Left lung (tissue), 10 donors: ENCODE data around the gene FIP1L1. TPM values are rescaled to one million over a fixed set of nuclear protein-coding genes. Genes with fewer than 3 reads are reported as not detected.
A peak's percentile ranks its signal among the peaks of the same experiment; 100 is the strongest.

Experiments
- ATAC-seq: fragments of 200-7000 bp; cut with Tn5 transposase; one replicate; pipeline ENCODE4 v1.9.1; 2020; ENCODE audit warnings: moderate library complexity
- DNase-seq, 4 donors: peaks; one replicate each; pipeline ENCODE4 v3.0.0-alpha.2; 2013 to 2020
- H3K27ac ChIP-seq, 2 donors: fragments of 200-600 bp; sonication (generic) in 1 of 2; one replicate each; pipeline versions ENCODE4 v1.5.0 to v1.8.0; 2020 to 2021
- H3K27me3 ChIP-seq, 2 donors: fragments of 200-600 bp; sonication (generic) in 1 of 2; one replicate each; pipeline versions ENCODE4 v1.5.0 to v1.8.0; 2020 to 2021
- H3K36me3 ChIP-seq, 2 donors: fragments of 200-600 bp; sonication (generic) in 1 of 2; one replicate each; pipeline versions ENCODE4 v1.5.0 to v1.8.0; 2020 to 2021
- H3K4me1 ChIP-seq, 2 donors: fragments of 200-600 bp; one replicate each; pipeline ENCODE4 v1.8.0; 2021
- H3K4me3 ChIP-seq, 2 donors: fragments of 200-600 bp; sonication (generic) in 1 of 2; one replicate each; pipeline versions ENCODE4 v1.5.0 to v1.8.0; 2020 to 2021; ENCODE audit warnings: mild to moderate bottlenecking in 1 of 2
- H3K9me3 ChIP-seq, 2 donors: fragments of 200-600 bp; sonication (generic) in 1 of 2; one replicate each; pipeline versions ENCODE4 v1.5.0 to v1.8.0; 2020 to 2021
- intact Hi-C, 2 donors: fragments of 100-400 bp; cut with DNase I; formaldehyde crosslinking; loops; one replicate each; pipeline versions ENCODE4 v1.11.2 to v1.14.2; 2022
- polyA plus RNA-seq, 6 donors: library from polyadenylated mRNA; unstranded; fragments of 120-200 nt; gene quantifications; one replicate each; pipeline ENCODE4 v1.2.1, GENCODE V29; 2013; ENCODE audit not compliant: insufficient read length in 6 of 6
- total RNA-seq, 2 donors: library from RNA; stranded (reverse); fragmentation: NEBNext Ultra II Directional; extraction: Animal tissue kit (Norgen Biotek cat#: 25700); gene quantifications; one replicate each; pipeline ENCODE4 v1.2.1, GENCODE V29; 2021
- TF ChIP-seq, protein P1 (sequence below), 2 donors: fragments of 200-600 bp; sonication (generic) in 1 of 2; IDR thresholded peaks; one replicate each; pipeline versions ENCODE4 v1.5.0 to v1.8.0; 2021; ENCODE audit warnings: antibody characterized with exemption in 2 of 2
- donor health status: DM: no; HTN: yes; CAD: no.
- donor health status: DM: no; HTN: no; CAD: no.

Gene FIP1L1
- total and polyA plus RNA-seq, 8 donors = 29.8 to 106 (median 83.8) TPM

DNA sequence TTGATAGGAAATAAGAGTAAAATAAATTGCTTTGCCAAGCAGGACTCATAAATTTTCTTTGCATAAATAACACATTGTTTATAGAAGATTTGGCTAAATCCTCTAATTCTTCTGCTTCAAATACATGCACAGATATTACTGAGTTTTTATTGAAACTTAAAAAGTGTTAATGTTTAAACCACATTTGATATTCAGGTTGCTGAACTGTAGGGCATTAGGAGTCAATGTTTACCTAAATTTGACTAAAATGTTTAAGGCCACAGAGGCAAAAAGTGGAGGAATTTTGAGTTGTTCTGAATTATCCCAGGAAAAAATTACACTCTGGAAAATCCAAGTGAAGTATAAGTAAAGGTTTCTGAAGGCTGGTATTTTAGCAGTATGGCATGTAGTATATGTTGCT is 78.7 kb downstream of the FIP1L1 start:
- no peaks in the 10 kb centered on the region for H3K9me3 ChIP-seq
- H3K27me3 ChIP-seq = no peaks in the 10 kb centered on the region
- DNase-seq = no peak
- H3K4me3 ChIP-seq = no peak overlapping the region
- TF ChIP-seq, protein P1, sequence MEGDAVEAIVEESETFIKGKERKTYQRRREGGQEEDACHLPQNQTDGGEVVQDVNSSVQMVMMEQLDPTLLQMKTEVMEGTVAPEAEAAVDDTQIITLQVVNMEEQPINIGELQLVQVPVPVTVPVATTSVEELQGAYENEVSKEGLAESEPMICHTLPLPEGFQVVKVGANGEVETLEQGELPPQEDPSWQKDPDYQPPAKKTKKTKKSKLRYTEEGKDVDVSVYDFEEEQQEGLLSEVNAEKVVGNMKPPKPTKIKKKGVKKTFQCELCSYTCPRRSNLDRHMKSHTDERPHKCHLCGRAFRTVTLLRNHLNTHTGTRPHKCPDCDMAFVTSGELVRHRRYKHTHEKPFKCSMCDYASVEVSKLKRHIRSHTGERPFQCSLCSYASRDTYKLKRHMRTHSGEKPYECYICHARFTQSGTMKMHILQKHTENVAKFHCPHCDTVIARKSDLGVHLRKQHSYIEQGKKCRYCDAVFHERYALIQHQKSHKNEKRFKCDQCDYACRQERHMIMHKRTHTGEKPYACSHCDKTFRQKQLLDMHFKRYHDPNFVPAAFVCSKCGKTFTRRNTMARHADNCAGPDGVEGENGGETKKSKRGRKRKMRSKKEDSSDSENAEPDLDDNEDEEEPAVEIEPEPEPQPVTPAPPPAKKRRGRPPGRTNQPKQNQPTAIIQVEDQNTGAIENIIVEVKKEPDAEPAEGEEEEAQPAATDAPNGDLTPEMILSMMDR (IDR thresholded peaks at IDR 0.05) = no peak
- H3K27ac ChIP-seq = no peak overlapping the region
- H3K4me1 ChIP-seq = no peaks in the 10 kb centered on the region
- peaks cover 0 to 82% of the 10 kb centered on the region in 2 donors for H3K36me3 ChIP-seq
- intact Hi-C loops = no loop called here
- ATAC-seq = no peak

DNA sequence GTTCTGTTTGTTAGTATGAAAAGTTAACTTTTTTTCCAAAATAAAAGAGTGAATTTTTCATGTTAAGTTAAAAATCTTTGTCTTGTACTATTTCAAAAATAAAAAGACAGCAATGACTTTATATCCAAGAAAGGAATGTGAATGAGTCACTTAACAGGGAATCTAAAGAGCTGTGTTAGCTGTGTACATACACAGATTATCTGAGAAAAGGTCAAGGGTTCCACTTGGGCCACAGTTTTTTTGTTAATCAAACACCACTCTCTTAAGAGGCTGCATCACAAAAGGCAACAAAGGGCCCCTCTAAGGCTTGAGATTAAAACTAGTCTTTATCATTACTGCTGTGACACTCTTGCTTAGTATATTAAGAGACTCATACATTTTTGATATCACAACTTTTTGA is 82.1 kb downstream of the FIP1L1 start:
- Histone ChIP-seq H3K4me1 (no peaks in the 10 kb centered on the region), H3K4me3 (no peak overlapping the region), H3K27me3 (no peaks in the 10 kb centered on the region), H3K27ac (no peak overlapping the region), H3K36me3 (peaks cover 0 to 74% of the 10 kb centered on the region in 2 donors), H3K9me3 (no peaks in the 10 kb centered on the region)
- ATAC-seq = peak; percentile 94
- intact Hi-C loops = no loop called here
- TF ChIP-seq, protein P1 (IDR thresholded peaks at IDR 0.05) = no peak
- no peak for DNase-seq

DNA sequence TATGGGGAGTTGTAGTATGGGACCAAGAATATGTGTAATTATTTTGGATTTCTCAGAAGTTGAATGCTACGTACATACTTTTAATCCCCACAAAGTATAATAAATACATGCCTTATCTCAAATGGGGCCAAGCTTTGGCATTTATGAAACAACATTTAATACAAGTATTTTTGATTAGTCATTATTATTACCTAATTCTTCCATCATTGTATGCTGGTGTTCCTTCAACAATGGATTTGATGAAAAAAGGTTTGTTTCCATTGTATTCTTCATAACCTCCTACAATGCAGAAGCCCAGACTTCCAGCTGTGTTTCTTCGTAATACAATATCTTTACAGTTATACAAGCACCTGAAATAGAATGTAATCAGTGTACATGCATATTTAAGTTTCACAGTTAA is 83.8 kb downstream of the FIP1L1 start:
- TF ChIP-seq, protein P1 (IDR thresholded peaks at IDR 0.05) = no peak
- DNase-seq = no peak
- Histone ChIP-seq H3K27ac (no peak overlapping the region), H3K27me3 (no peaks in the 10 kb centered on the region), H3K4me1 (no peaks in the 10 kb centered on the region), H3K9me3 (peaks cover 0 to under 1% of the 10 kb centered on the region in 2 donors), H3K4me3 (no peak overlapping the region), H3K36me3 (peaks cover 0 to 61% of the 10 kb centered on the region in 2 donors)
- intact Hi-C loops = no loop called here
- ATAC-seq = no peak

DNA sequence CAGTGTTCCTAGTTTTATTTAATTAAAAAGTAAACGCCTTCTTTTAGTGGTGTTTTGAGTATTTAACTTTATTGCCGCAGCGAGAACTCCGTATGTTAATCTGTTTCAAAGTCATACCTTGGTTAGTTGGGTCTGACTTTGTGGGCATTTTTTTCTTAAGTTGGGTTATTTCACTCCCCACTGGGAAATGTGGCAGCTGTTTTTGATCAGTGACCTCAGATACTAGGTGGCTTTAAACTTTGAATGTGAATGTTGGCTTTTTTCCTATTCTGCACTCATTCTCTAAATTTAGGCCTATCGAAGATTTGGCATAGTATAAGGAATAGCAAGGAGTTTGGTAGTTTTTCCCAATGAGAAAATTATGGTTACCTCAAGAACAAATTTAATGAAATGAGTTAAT is 85.9 kb downstream of the FIP1L1 start:
- Histone ChIP-seq H3K4me3 (no peak overlapping the region), H3K9me3 (peaks cover 0 to 15% of the 10 kb centered on the region in 2 donors), H3K27ac (no peak overlapping the region), H3K36me3 (peaks cover 0 to 49% of the 10 kb centered on the region in 2 donors), H3K4me1 (no peaks in the 10 kb centered on the region), H3K27me3 (no peaks in the 10 kb centered on the region)
- ATAC-seq (no peak), DNase-seq (no peak)
- intact Hi-C loops = no loop called here
- TF ChIP-seq, protein P1 (IDR thresholded peaks at IDR 0.05) = no peak

DNA sequence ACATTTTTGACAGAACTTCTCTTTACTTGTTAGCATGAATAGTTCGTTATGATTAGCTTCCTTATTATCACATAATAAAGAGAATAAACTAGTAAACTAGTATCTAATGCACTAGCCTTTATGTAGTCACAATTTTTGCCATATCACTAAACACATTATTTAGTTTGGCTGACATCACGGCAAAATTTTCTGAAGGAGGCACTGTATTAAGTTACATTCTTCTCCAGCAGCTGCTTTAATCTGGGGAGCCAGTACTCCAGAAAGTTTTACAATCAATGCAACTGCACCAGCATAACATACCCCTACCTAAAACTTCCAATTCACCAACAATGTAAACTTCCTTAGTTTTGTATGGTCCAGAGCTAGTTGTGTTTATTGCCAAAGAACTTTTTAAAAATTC is 87.8 kb downstream of the FIP1L1 start:
- Histone ChIP-seq H3K27ac (no peak overlapping the region), H3K9me3 (peaks cover 0 to 15% of the 10 kb centered on the region in 2 donors), H3K4me1 (no peaks in the 10 kb centered on the region), H3K4me3 (no peak overlapping the region), H3K27me3 (no peaks in the 10 kb centered on the region), H3K36me3 (peaks cover 0 to 30% of the 10 kb centered on the region in 2 donors)
- no peak for ATAC-seq
- intact Hi-C loops = no loop called here
- TF ChIP-seq, protein P1 (IDR thresholded peaks at IDR 0.05) = no peak
- DNase-seq = no peak
